H1 (cell line): Measurements from ENCODE around the gene CAPNS1. TPM values are rescaled to one million over a fixed set of nuclear protein-coding genes. Genes with fewer than 3 reads are reported as not detected.
A peak's percentile ranks its signal among the peaks of the same experiment; 100 is the strongest.

Experiments used
- CTCF ChIA-PET: fragments of 300-600 bp; sonication (Branson Sonifier 250); formaldehyde crosslinking; loops from one replicate; lab custom pipeline; 2021; ENCODE audit not compliant: partially characterized antibody; lab: Charles Lee
- POLR2A ChIA-PET: fragments of 300-600 bp; sonication (Branson Sonifier 250); formaldehyde crosslinking; loops from one replicate; lab custom pipeline; 2021; ENCODE audit warnings: inconsistent platforms; ENCODE audit not compliant: partially characterized antibody; lab: Charles Lee
- DNase-seq, 2 experiments: peaks; one replicate each; pipeline versions ENCODE4 v3.0.0 to v3.0.0-alpha.2; 2010 to 2022; ENCODE audit warnings: low spot score in 2 of 2, low read depth in 1 of 2, mixed read lengths in 1 of 2
- FAIRE-seq: peaks from 2 replicates; lab custom pipeline; 2011; peaks lifted over from hg19 to GRCh38; lab: Jason Lieb, UNC
- H2AFZ ChIP-seq: 2 replicates; pipeline ENCODE4 v1.8.1; 2012; ENCODE audit warnings: low read length, inconsistent platforms
- H2AK5ac ChIP-seq: 2 replicates; pipeline ENCODE4 v1.6.1; 2013; ENCODE audit warnings: low read depth, low read length
- H2BK120ac ChIP-seq: replicated peaks from 2 replicates; pipeline ENCODE3; 2013; ENCODE audit warnings: low read depth, low read length, inconsistent platforms
- H2BK12ac ChIP-seq: 2 replicates; pipeline ENCODE4 v1.6.1; 2013; ENCODE audit warnings: low read depth, low read length
- H2BK15ac ChIP-seq: 2 replicates; pipeline ENCODE4 v1.6.1; 2013; ENCODE audit warnings: low read length
- H2BK20ac ChIP-seq: 2 replicates; pipeline ENCODE4 v1.6.1; 2013; ENCODE audit warnings: low read length
- H2BK5ac ChIP-seq: 2 replicates; pipeline ENCODE4 v1.6.1; 2013; ENCODE audit warnings: low read depth, low read length
- H3K14ac ChIP-seq: 2 replicates; pipeline ENCODE4 v1.6.1; 2013; ENCODE audit warnings: inconsistent platforms; ENCODE audit not compliant: insufficient read length
- H3K18ac ChIP-seq: 2 replicates; pipeline ENCODE4 v1.6.1; 2013; ENCODE audit warnings: low read length; ENCODE audit errors: extremely low read depth
- H3K23ac ChIP-seq: 2 replicates; pipeline ENCODE4 v1.6.1; 2013; ENCODE audit warnings: inconsistent platforms; ENCODE audit not compliant: insufficient read length
- H3K23me2 ChIP-seq: 2 replicates; pipeline ENCODE4 v1.6.1; 2013; ENCODE audit warnings: low read depth, low read length
- H3K27ac ChIP-seq: 2 replicates; pipeline ENCODE4 v1.6.1; 2011; ENCODE audit warnings: low read depth, low read length, inconsistent platforms
- H3K27me3 ChIP-seq, 4 experiments: replicated peaks in 1 of 4; 1 replicate in 1 of 4; 2 replicates in 3 of 4; pipeline versions ENCODE4 v1.6.1 to v1.8.1; 2011 to 2013; ENCODE audit warnings: low read length in 3 of 4, mild to moderate bottlenecking in 3 of 4, inconsistent platforms in 2 of 4, mixed read lengths in 2 of 4, moderate library complexity in 1 of 4; ENCODE audit not compliant: control insufficient read depth in 3 of 4, insufficient read depth in 3 of 4; ENCODE audit errors: extremely low read depth in 1 of 4
- H3K36me3 ChIP-seq, 4 experiments: 2 replicates each; pipeline versions ENCODE4 v1.6.1 to v1.8.1; 2011 to 2013; ENCODE audit warnings: mild to moderate bottlenecking in 4 of 4, low read length in 3 of 4, moderate library complexity in 2 of 4, control low read depth in 1 of 4, inconsistent platforms in 1 of 4; ENCODE audit not compliant: insufficient read depth in 4 of 4, control insufficient read depth in 2 of 4
- H3K4ac ChIP-seq: replicated peaks from 2 replicates; pipeline ENCODE3; 2013; ENCODE audit warnings: low read length, low read depth, mixed read lengths, inconsistent platforms; ENCODE audit not compliant: insufficient read length
- H3K4me1 ChIP-seq, 4 experiments: replicated peaks in 1 of 4; 1 replicate in 1 of 4; 2 replicates in 3 of 4; pipeline versions ENCODE4 v1.6.1 to v1.8.1; 2011 to 2013; ENCODE audit warnings: low read length in 3 of 4, inconsistent platforms in 2 of 4, mixed read lengths in 1 of 4; ENCODE audit not compliant: insufficient read depth in 4 of 4, control insufficient read depth in 3 of 4
- H3K4me2 ChIP-seq, 2 experiments: 2 replicates each; pipeline versions ENCODE4 v1.6.1 to v1.8.1; 2011 to 2013; ENCODE audit warnings: low read depth in 2 of 2, low read length in 2 of 2, control low read depth in 1 of 2, inconsistent platforms in 1 of 2, mild to moderate bottlenecking in 1 of 2; ENCODE audit not compliant: insufficient read depth in 1 of 2
- H3K4me3 ChIP-seq, 4 experiments: fragments of 200-600, 300-600 bp in 1 of 4; sonication (generic), shearing (Covaris generic), sonication (Bioruptor Twin) in 1 of 4; 2 replicates each; pipeline versions ENCODE4 v1.5.1 to v1.8.1; 2011 to 2016; ENCODE audit warnings: low read length in 4 of 4, low read depth in 3 of 4, control low read depth in 2 of 4, inconsistent platforms in 2 of 4, mild to moderate bottlenecking in 2 of 4, mixed read lengths in 1 of 4, moderate library complexity in 1 of 4; ENCODE audit not compliant: insufficient read depth in 2 of 4; ENCODE audit errors: extremely low read depth in 1 of 4
- H3K56ac ChIP-seq: replicated peaks from 2 replicates; pipeline ENCODE3; 2013; ENCODE audit warnings: low read depth, mild to moderate bottlenecking, mixed read lengths, low read length, inconsistent platforms; ENCODE audit not compliant: insufficient read length
- H3K79me1 ChIP-seq: 2 replicates; pipeline ENCODE4 v1.6.1; 2013; ENCODE audit warnings: low read depth, low read length, control low read depth
- H3K79me2 ChIP-seq, 2 experiments: 2 replicates each; pipeline versions ENCODE4 v1.6.1 to v1.8.1; 2012 to 2013; ENCODE audit warnings: low read length in 2 of 2, mild to moderate bottlenecking in 2 of 2, inconsistent platforms in 1 of 2; ENCODE audit not compliant: insufficient read depth in 2 of 2, control insufficient read depth in 1 of 2
- H3K9ac ChIP-seq, 4 experiments: replicated peaks in 1 of 4; 1 replicate in 1 of 4; 2 replicates in 3 of 4; pipeline versions ENCODE4 v1.6.1 to v1.8.1; 2011 to 2013; ENCODE audit warnings: low read depth in 3 of 4, low read length in 3 of 4, control low read depth in 2 of 4, mild to moderate bottlenecking in 2 of 4, moderate library complexity in 2 of 4, inconsistent platforms in 1 of 4; ENCODE audit errors: extremely low read depth in 1 of 4
- H3K9me3 ChIP-seq, 2 experiments: 2 replicates each; pipeline versions ENCODE4 v1.6.1 to v1.8.1; 2012 to 2013; ENCODE audit warnings: mild to moderate bottlenecking in 2 of 2, moderate library complexity in 2 of 2, control low read depth in 1 of 2, inconsistent platforms in 1 of 2, low read depth in 1 of 2, low read length in 1 of 2, mixed read lengths in 1 of 2; ENCODE audit not compliant: insufficient read depth in 2 of 2
- H4K20me1 ChIP-seq, 2 experiments: replicated peaks in 1 of 2; 2 replicates each; pipeline versions ENCODE3 to v1.8.1; 2011 to 2013; ENCODE audit warnings: inconsistent platforms in 2 of 2, low read length in 2 of 2, mild to moderate bottlenecking in 1 of 2; ENCODE audit not compliant: insufficient read depth in 2 of 2, control insufficient read depth in 1 of 2
- H4K5ac ChIP-seq: 2 replicates; pipeline ENCODE4 v1.6.1; 2013; ENCODE audit warnings: low read length, low read depth, mixed read lengths, inconsistent platforms; ENCODE audit not compliant: insufficient read length
- H4K8ac ChIP-seq: 2 replicates; pipeline ENCODE4 v1.8.0; 2013; ENCODE audit warnings: mild to moderate bottlenecking, moderate library complexity, low read length, inconsistent platforms; ENCODE audit not compliant: insufficient read depth; ENCODE audit errors: extremely low read depth
- H4K91ac ChIP-seq: replicated peaks from 2 replicates; pipeline ENCODE3; 2013; ENCODE audit warnings: low read length, mixed read lengths, inconsistent platforms; ENCODE audit not compliant: insufficient read length
- CHD2 ChIP-seq: IDR thresholded peaks from 2 replicates; pipeline ENCODE4 v1.6.1; 2012; ENCODE audit warnings: low read length, improper control_type of control experiment
- GABPA ChIP-seq: IDR thresholded peaks from 2 replicates; pipeline ENCODE4 v1.6.1; 2011; ENCODE audit warnings: mild to moderate bottlenecking, low read length, moderate library complexity, borderline replicate concordance; ENCODE audit not compliant: insufficient read depth
- JUND ChIP-seq: IDR thresholded peaks from 2 replicates; pipeline ENCODE4 v1.6.1; 2011; ENCODE audit warnings: mild to moderate bottlenecking, improper control_type of control experiment, low read length
- KDM1A ChIP-seq: fragments of 200-600, 300-600 bp; sonication (generic); IDR thresholded peaks from 2 replicates; pipeline ENCODE4 v1.7.1; 2016; ENCODE audit warnings: mild to moderate bottlenecking, low read length, borderline replicate concordance
- NANOG ChIP-seq: IDR thresholded peaks from 2 replicates; pipeline ENCODE4 v1.6.1; 2011; ENCODE audit warnings: low read length, low read depth, mild to moderate bottlenecking, inconsistent platforms; ENCODE audit not compliant: insufficient read depth, poor library complexity, severe bottlenecking
- POLR2A ChIP-seq, 2 experiments: IDR thresholded peaks; 1 replicate in 1 of 2; 2 replicates in 1 of 2; pipeline ENCODE4 v1.6.1; 2011; ENCODE audit warnings: low read depth in 2 of 2, low read length in 2 of 2, mild to moderate bottlenecking in 2 of 2; ENCODE audit errors: control extremely low read depth in 1 of 2
- RFX5 ChIP-seq: IDR thresholded peaks from 2 replicates; pipeline ENCODE4 v1.6.1; 2011; ENCODE audit warnings: low read depth, low read length, improper control_type of control experiment, borderline replicate concordance
- SIRT6 ChIP-seq: IDR thresholded peaks from one replicate; pipeline ENCODE4 v1.7.1; 2012; ENCODE audit warnings: low read length, inconsistent platforms
- SP4 ChIP-seq: IDR thresholded peaks from 2 replicates; pipeline ENCODE4 v1.6.1; 2012; ENCODE audit warnings: low read length, inconsistent platforms
- SRF ChIP-seq: IDR thresholded peaks from 2 replicates; pipeline ENCODE4 v1.6.1; 2011; ENCODE audit warnings: mild to moderate bottlenecking, low read depth, low read length, moderate library complexity
- TBP ChIP-seq: IDR thresholded peaks from 2 replicates; pipeline ENCODE4 v1.6.1; 2011; ENCODE audit warnings: low read depth, low read length, improper control_type of control experiment
- YY1 ChIP-seq: IDR thresholded peaks from 2 replicates; pipeline ENCODE4 v1.6.1; 2011; ENCODE audit warnings: low read depth, mild to moderate bottlenecking, low read length
- WGBS, 2 experiments: shearing (Covaris generic) in 1 of 2; methylation state at CpG; one replicate each; pipeline versions ENCODE4 v1.1.6 to v1.1.7; 2013 to 2015; ENCODE audit warnings: low lambda C conversion rate in 2 of 2, mixed read lengths in 2 of 2, inconsistent platforms in 1 of 2, low coverage in 1 of 2, missing lambda C conversion rate in 1 of 2; ENCODE audit not compliant: insufficient replicate concordance in 2 of 2, insufficient coverage in 1 of 2, insufficient read length in 1 of 2; ENCODE audit errors: extremely low coverage in 1 of 2, missing lambda C conversion rate in 1 of 2; 5-methylcytosine and 5-hydroxymethylcytosine counted together
- polyA plus RNA-seq, 7 experiments: library from polyadenylated mRNA; depleted of rRNA in 3 of 7; stranded (reverse) in 5 of 7; unstranded in 2 of 7; fragments of >200 nt in 5 of 7; fragments of 200-250 nt in 2 of 7; gene quantifications; 1 replicate in 5 of 7; 2 replicates in 1 of 7; 4 replicates in 1 of 7; pipeline versions ENCODE4 v1.2.1 to v1.2.3, GENCODE V29; 2011 to 2013; ENCODE audit warnings: missing spikeins in 2 of 7, mixed read lengths in 2 of 7
- total RNA-seq: library from RNA; stranded (reverse); fragmentation: NEBNext Ultra II Directional; extraction: Animal tissue kit (Norgen Biotek cat#: 25700); gene quantifications from 2 replicates; pipeline ENCODE4 v1.2.1, GENCODE V29; 2021

CAPNS1 gene
- total and polyA plus RNA-seq, 2 of the 8 experiments (the other 6 are each of a cell fraction or from before 2014, with no cell fraction given), result 382 to 438 TPM

DNA sequence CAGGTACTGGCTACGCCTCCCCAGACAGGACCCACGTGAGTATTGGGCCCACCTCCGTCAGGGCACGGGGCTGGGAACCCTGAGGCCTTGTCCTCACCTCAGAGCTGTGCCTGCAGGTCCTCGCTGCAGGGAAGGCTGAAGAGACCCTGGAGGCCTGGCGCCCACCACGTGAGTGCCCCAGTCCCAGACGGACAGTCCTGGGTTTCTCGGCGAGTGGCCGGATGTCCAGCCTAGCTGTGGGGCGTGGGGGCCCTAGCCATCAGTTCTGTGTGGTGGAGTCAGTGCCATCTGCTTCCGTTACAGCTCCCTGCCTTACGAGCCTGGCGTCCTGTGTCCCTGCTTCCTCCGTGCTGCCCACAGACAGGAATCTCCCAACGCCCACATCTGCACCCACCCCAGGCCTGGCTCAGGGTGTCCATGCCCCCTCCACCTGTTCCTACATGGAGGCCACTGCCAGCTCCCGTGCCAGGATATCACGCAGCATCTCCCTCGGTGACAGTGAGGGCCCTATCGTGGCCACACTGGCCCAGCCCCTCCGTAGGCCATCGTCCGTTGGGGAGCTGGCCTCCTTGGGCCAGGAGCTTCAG, 36.7 kb upstream of the CAPNS1 start:
- Histone ChIP-seq H3K4me1 (peaks cover 0 to 3% (median under 1%) of the 10 kb centered on the region in 4 experiments; a peak in 3 of 7 replicates), H3K27me3 (no peaks in the 10 kb centered on the region), H4K5ac (no peak overlapping the region), H3K9ac (no peak overlapping the region), H3K23ac (no peak overlapping the region), H3K4ac (no peak overlapping the region), H3K14ac (no peak overlapping the region), H3K36me3 (peaks cover 13 to 57% (median 45%) of the 10 kb centered on the region in 4 experiments), H3K9me3 (no peaks in the 10 kb centered on the region), H4K91ac (no peak overlapping the region), H2BK12ac (no peak overlapping the region), H3K23me2 (no peaks in the 10 kb centered on the region), H3K4me3 (no peak overlapping the region), H3K27ac (no peak overlapping the region), H2AFZ (no peak overlapping the region), H2BK15ac (no peak overlapping the region), H3K18ac (no peak overlapping the region), H2BK20ac (no peak overlapping the region), H2BK5ac (no peak overlapping the region), H3K79me2 (no peaks in the 10 kb centered on the region)
- DNase-seq (no peak), FAIRE-seq (no peak)
- WGBS, 2 experiments, result 86% methylated on average over 20 of the region's 24 CpGs; no CpG with 5 or more reads in 1 of the 2 experiments
- no peak for TF ChIP-seq RFX5
- TF ChIP-seq SP4, result no peak
- TF ChIP-seq JUND, result no peak
- no peak for TF ChIP-seq POLR2A (IDR thresholded peaks at IDR 0.05; ENCODE audit: control extremely low read depth in 1 of 2, low read depth in 2 of 2, low read length in 2 of 2)
- TF ChIP-seq TBP, result no peak
- no peak for TF ChIP-seq CHD2
- no peak for TF ChIP-seq YY1
- no peak for TF ChIP-seq SIRT6
- no peak for TF ChIP-seq KDM1A
- no peak for TF ChIP-seq NANOG
- no peak for TF ChIP-seq GABPA
- TF ChIP-seq SRF, result no peak
- TF ChIP-seq, all 59 proteins: peak for 0
- Histone ChIP-seq H4K8ac (peak overlapping the region; percentile 1; the same call in 1 of the 2 replicates), H3K56ac (no peak overlapping the region), H2AK5ac (no peak overlapping the region), H3K79me1 (no peaks in the 10 kb centered on the region), H3K4me2 (no peak overlapping the region), H2BK120ac (no peak overlapping the region), H4K20me1 (peaks cover 0 to 3% of the 10 kb centered on the region in 2 experiments)
- ChIA-PET CTCF (interaction anchor here (1.0 kb wide), 1 partner anchor 37 kb away, joined by 4 read pairs; no protein-coding TSS in a partner anchor), POLR2A (interaction anchor here (1.3 to 4.4 kb wide), 6 partner anchors 8 to 49 kb away, joined by 3 to 18 read pairs (median 5); partner anchors contain the start of genes OVOL3, POLR2I, TBCB and THAP8)
